SK-N-SH (cell line): ENCODE data around the gene EYA2.

Experiments used
- MEF2A ChIP-seq: IDR thresholded peaks from 2 replicates; pipeline ENCODE4 v1.4.0; 2012; ENCODE audit warnings: low read depth, borderline replicate concordance
- MXI1 ChIP-seq: IDR thresholded peaks from 2 replicates; pipeline ENCODE4 v1.6.1; 2012; ENCODE audit warnings: mild to moderate bottlenecking, low read depth, low read length, improper control_type of control experiment
- NFIC ChIP-seq: IDR thresholded peaks from 2 replicates; pipeline ENCODE4 v1.4.0; 2012; ENCODE audit warnings: borderline replicate concordance
- NRF1 ChIP-seq: IDR thresholded peaks from 2 replicates; pipeline ENCODE4 v1.6.1; 2012; ENCODE audit warnings: low read depth, mild to moderate bottlenecking, low read length
- POLR2AphosphoS5 ChIP-seq: IDR thresholded peaks from 2 replicates; pipeline ENCODE4 v1.6.1; 2012; ENCODE audit warnings: low read depth, low read length
- RCOR1 ChIP-seq: fragments of 150-350 bp; IDR thresholded peaks from 2 replicates; pipeline ENCODE4 v1.6.1; 2017; ENCODE audit warnings: antibody characterized with exemption, low read length
- RFX5 ChIP-seq: IDR thresholded peaks from 2 replicates; pipeline ENCODE4 v1.6.1; 2012; ENCODE audit warnings: mild to moderate bottlenecking, improper control_type of control experiment, low read length
- SIN3A ChIP-seq: IDR thresholded peaks from 2 replicates; pipeline ENCODE4 v1.6.1; 2012; ENCODE audit warnings: low read depth, mild to moderate bottlenecking, low read length, moderate library complexity, borderline replicate concordance
- TF ChIP-seq, protein P1 (sequence below): fragments of 200-600 bp; sonication (generic); IDR thresholded peaks from 2 replicates; pipeline ENCODE4 v1.6.1; 2017; ENCODE audit warnings: antibody characterized with exemption, mild to moderate bottlenecking, moderate library complexity
- TF ChIP-seq, protein P2 (sequence below): IDR thresholded peaks from 2 replicates; pipeline ENCODE4; 2012
- TF ChIP-seq, protein P3 (sequence below): IDR thresholded peaks from 2 replicates; pipeline ENCODE4 v1.4.0; 2012; ENCODE audit warnings: low read depth

DNA sequence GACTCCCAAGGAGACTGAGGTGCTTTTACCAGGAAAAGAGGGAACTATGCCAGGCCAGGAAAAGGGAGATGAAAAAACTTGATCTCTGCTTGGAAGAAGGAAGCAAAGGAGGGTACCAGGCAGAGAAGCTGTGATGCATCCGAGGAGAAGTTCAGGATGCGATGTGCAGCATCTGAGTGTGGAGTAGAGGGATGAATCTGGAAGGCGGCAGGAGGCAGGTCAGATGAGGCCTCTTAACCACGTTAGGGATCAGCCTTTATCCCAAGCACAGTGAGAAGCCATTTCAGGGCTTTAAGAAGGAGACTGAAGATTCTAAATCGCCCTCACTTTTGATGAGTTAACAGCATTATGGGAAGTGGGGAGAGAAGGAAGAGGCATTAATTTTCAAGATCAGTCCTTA lies 44.9 kb upstream of the EYA2 start:
- TF ChIP-seq, protein P1, sequence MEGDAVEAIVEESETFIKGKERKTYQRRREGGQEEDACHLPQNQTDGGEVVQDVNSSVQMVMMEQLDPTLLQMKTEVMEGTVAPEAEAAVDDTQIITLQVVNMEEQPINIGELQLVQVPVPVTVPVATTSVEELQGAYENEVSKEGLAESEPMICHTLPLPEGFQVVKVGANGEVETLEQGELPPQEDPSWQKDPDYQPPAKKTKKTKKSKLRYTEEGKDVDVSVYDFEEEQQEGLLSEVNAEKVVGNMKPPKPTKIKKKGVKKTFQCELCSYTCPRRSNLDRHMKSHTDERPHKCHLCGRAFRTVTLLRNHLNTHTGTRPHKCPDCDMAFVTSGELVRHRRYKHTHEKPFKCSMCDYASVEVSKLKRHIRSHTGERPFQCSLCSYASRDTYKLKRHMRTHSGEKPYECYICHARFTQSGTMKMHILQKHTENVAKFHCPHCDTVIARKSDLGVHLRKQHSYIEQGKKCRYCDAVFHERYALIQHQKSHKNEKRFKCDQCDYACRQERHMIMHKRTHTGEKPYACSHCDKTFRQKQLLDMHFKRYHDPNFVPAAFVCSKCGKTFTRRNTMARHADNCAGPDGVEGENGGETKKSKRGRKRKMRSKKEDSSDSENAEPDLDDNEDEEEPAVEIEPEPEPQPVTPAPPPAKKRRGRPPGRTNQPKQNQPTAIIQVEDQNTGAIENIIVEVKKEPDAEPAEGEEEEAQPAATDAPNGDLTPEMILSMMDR, result no peak
- TF ChIP-seq, protein P2, sequence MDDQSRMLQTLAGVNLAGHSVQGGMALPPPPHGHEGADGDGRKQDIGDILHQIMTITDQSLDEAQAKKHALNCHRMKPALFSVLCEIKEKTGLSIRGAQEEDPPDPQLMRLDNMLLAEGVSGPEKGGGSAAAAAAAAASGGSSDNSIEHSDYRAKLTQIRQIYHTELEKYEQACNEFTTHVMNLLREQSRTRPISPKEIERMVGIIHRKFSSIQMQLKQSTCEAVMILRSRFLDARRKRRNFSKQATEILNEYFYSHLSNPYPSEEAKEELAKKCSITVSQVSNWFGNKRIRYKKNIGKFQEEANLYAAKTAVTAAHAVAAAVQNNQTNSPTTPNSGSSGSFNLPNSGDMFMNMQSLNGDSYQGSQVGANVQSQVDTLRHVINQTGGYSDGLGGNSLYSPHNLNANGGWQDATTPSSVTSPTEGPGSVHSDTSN, result no peak
- TF ChIP-seq POLR2AphosphoS5, result no peak
- TF ChIP-seq MEF2A, result no peak
- TF ChIP-seq RCOR1, result no peak
- no peak for TF ChIP-seq NRF1
- no peak for TF ChIP-seq MXI1
- no peak for TF ChIP-seq RFX5
- no peak for TF ChIP-seq NFIC
- TF ChIP-seq, protein P3, sequence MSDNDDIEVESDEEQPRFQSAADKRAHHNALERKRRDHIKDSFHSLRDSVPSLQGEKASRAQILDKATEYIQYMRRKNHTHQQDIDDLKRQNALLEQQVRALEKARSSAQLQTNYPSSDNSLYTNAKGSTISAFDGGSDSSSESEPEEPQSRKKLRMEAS, result no peak
- TF ChIP-seq SIN3A, result no peak
